Esophagus squamous epithelium (tissue), 4 donors: Measurements from ENCODE around the gene CBLB.

Source experiments
- CTCF ChIP-seq, 6 experiments: fragments of 450-650 bp in 4 of 6; fragments of 200-600 bp in 2 of 6; sonication (generic) in 2 of 6; IDR thresholded peaks; one replicate each; pipeline ENCODE4 v1.5.1; 2016 to 2019; ENCODE audit warnings: antibody characterized with exemption in 6 of 6, mild to moderate bottlenecking in 4 of 6, moderate library complexity in 4 of 6
- POLR2A ChIP-seq, 4 donors: fragments of 450-650 bp; IDR thresholded peaks; one replicate each; pipeline ENCODE4 v1.6.1; 2017; ENCODE audit warnings: antibody characterized with exemption in 4 of 4, mild to moderate bottlenecking in 4 of 4, moderate library complexity in 3 of 4

DNA sequence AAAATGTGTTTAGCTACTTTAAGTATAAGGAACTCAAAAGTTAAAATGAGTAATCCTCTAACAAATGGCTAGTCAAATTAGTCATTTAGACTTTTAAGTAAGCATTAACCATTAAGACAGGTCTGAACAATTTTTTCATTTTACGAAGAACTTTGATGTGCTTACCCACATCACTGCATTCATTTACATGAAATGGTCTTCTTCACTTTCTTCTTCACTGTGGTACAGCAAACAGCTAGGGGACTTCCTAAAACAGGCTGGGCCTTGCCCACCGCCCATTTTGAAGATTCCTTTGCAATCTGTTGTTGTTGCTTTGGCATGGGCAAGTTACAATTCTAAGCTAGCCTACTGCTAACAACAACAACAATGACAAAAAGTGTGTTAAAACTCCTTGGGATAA is 67.4 kb downstream of the CBLB start:
- no peak for TF ChIP-seq CTCF (IDR thresholded peaks at IDR 0.05)
- no peak for TF ChIP-seq POLR2A (IDR thresholded peaks at IDR 0.05)
